ENCODE data around the gene NBPF3.
A peak's percentile ranks its signal among the peaks of the same experiment; 100 is the strongest.

The NBPF3 gene

DNA sequence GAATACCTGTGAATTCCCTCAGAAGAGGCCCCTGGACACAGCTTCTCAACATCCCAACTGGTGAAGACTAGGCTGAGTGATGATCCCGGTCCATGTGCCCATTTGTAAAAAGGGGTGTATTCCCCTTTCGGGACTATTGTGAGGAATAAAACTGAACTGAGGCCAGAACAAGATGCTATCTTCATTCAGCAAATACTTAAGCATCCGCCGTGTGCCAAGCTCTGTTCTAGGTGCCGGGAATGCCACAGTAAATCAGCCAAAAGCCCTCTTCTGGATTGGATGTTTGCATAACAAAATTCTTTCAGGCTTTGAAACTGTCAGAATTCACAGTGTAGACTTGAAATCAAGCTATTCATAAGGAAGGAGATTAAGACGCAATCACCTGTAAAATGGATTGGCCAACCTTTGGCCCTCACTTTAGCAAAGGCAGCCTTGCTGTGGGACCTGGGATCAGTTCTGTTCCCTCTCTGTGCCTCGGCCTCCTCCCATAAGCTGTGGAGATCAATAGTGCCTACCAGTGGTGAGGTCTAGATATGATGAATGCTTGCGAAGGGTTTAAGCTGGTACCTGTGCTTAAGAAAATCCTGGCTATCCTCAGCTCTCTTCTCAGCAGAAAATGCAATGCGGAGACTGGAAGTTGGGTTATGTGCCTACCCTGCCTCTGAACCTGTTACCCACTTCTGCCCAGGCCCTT lies 71.1 kb downstream of the NBPF3 start:
- no peaks in the 10 kb centered on the region for H3K36me3 ChIP-seq (ENCODE audit: control insufficient read depth, insufficient read depth, low read length)
- H3K27me3 ChIP-seq (replicated peaks; ENCODE audit: control insufficient read depth, insufficient read depth, low read length), result no peaks in the 10 kb centered on the region; the same call in none of the 2 replicates
- peak; percentile 14 for TF ChIP-seq CTCF (IDR thresholded peaks at IDR 0.05; ENCODE audit: insufficient read depth, low read length, poor library complexity, severe bottlenecking)
- DNase-seq (ENCODE audit: extremely low read depth, insufficient read length), result no peak
- no peak overlapping the region for H3K4me3 ChIP-seq (replicated peaks; ENCODE audit: low read depth, low read length)

- H3K36me3 ChIP-seq (ENCODE audit: control insufficient read depth, insufficient read depth, low read length), result no peaks in the 10 kb centered on the region
- DNase-seq (ENCODE audit: extremely low read depth, insufficient read length), result no peak
- TF ChIP-seq CTCF (IDR thresholded peaks at IDR 0.05; ENCODE audit: insufficient read depth, low read length, poor library complexity, severe bottlenecking), result no peak
Observed at GRCh38 chr1:21511579-21512522, 71.9 kb downstream of the NBPF3 start.

GRCh38 chr1:21514245-21514644 lies 74.3 kb downstream of the NBPF3 start:
- DNase-seq (ENCODE audit: extremely low read depth, insufficient read length), result peak; percentile 49
- no peaks in the 10 kb centered on the region for H3K36me3 ChIP-seq (ENCODE audit: control insufficient read depth, insufficient read depth, low read length)
- TF ChIP-seq CTCF (IDR thresholded peaks at IDR 0.05; ENCODE audit: insufficient read depth, low read length, poor library complexity, severe bottlenecking), result no peak

More at GRCh38 chr1:21511579-21512522, 71.9 kb downstream of the NBPF3 start:
- Histone ChIP-seq H3K4me3 (replicated peaks; ENCODE audit: low read depth, low read length) (no peak overlapping the region), H3K27me3 (replicated peaks; ENCODE audit: control insufficient read depth, insufficient read depth, low read length) (no peaks in the 10 kb centered on the region; the same call in none of the 2 replicates)

GRCh38 chr1:21517161-21517589 lies 77.2 kb downstream of the NBPF3 start:
- DNase-seq (ENCODE audit: extremely low read depth, insufficient read length), result no peak
- H3K27me3 ChIP-seq (replicated peaks; ENCODE audit: control insufficient read depth, insufficient read depth, low read length), result no peaks in the 10 kb centered on the region; the same call in 1 of the 2 replicates
- no peak for TF ChIP-seq CTCF (IDR thresholded peaks at IDR 0.05; ENCODE audit: insufficient read depth, low read length, poor library complexity, severe bottlenecking)
- no peak overlapping the region for H3K4me3 ChIP-seq (replicated peaks; ENCODE audit: low read depth, low read length)
- H3K36me3 ChIP-seq (ENCODE audit: control insufficient read depth, insufficient read depth, low read length), result no peaks in the 10 kb centered on the region

More at GRCh38 chr1:21514245-21514644, 74.3 kb downstream of the NBPF3 start:
- Histone ChIP-seq H3K27me3 (replicated peaks; ENCODE audit: control insufficient read depth, insufficient read depth, low read length) (no peaks in the 10 kb centered on the region; the same call in none of the 2 replicates), H3K4me3 (replicated peaks; ENCODE audit: low read depth, low read length) (no peak overlapping the region)

DNA sequence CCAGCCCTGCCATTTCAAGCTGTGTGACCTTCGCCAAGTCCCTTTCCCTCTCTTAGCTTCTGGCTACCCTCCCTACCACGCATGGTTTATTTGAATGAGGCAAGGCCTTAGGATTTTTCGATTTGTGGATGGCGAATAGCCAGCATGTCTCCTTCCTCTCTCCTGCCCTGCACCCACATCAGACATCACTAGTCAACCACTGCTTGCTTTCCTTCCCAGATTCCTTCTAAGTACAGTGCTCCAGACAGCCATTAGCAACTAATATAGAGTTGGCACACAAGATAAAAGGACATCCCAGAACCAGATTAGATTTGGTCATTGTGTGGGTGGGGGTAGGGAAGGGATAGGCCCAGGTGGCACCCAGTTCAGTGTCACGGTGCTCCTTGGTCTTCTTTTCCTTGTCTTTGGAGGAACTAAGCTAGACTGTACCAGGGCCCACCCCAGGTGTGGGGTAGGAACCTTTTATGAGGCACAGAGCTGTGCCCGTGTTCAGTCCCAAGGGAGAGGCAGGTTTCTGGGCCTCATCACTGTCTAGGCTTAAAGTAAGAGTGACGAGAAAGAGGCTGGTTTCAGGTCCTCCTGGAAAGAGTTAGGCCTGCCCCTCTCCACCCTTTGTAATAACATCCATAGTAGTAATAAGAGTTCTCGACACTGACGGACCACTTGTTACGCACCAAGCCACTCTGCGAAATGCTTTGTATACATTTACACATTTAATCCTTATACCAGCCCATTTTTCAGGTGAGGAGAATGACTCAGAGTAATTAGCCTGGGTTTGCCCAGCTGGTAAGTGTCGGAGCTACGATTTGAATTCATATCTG lies 77.9 kb downstream of the NBPF3 start:
- Histone ChIP-seq H3K27me3 (replicated peaks; ENCODE audit: control insufficient read depth, insufficient read depth, low read length) (no peaks in the 10 kb centered on the region; the same call in 1 of the 2 replicates), H3K36me3 (ENCODE audit: control insufficient read depth, insufficient read depth, low read length) (no peaks in the 10 kb centered on the region), H3K4me3 (replicated peaks; ENCODE audit: low read depth, low read length) (no peak overlapping the region)
- no peak for DNase-seq (ENCODE audit: extremely low read depth, insufficient read length)
- TF ChIP-seq CTCF (IDR thresholded peaks at IDR 0.05; ENCODE audit: insufficient read depth, low read length, poor library complexity, severe bottlenecking), result no peak
